Tibial nerve (tissue), 4 donors: Measurements from ENCODE around the gene HYOU1.
A peak's percentile ranks its signal among the peaks of the same experiment; 100 is the strongest.

Experiments used
- EP300 ChIP-seq, 2 donors: sonication (generic); formaldehyde crosslinking; IDR thresholded peaks; one replicate each; pipeline ENCODE4 v1.6.1; 2017; ENCODE audit warnings: antibody characterized with exemption in 2 of 2, mild to moderate bottlenecking in 1 of 2
- POLR2A ChIP-seq, 2 donors: fragments of 450-650 bp; IDR thresholded peaks; one replicate each; pipeline ENCODE4 v1.6.1; 2017; ENCODE audit warnings: antibody characterized with exemption in 2 of 2, mild to moderate bottlenecking in 2 of 2, moderate library complexity in 2 of 2
- TF ChIP-seq, protein P1 (sequence below), 5 experiments: fragments of 200-600 bp in 3 of 5; fragments of 450-650 bp in 2 of 5; sonication (generic) in 3 of 5; IDR thresholded peaks; one replicate each; pipeline ENCODE4 v1.5.1; 2016 to 2019; ENCODE audit warnings: antibody characterized with exemption in 5 of 5, mild to moderate bottlenecking in 3 of 5, moderate library complexity in 2 of 5

DNA sequence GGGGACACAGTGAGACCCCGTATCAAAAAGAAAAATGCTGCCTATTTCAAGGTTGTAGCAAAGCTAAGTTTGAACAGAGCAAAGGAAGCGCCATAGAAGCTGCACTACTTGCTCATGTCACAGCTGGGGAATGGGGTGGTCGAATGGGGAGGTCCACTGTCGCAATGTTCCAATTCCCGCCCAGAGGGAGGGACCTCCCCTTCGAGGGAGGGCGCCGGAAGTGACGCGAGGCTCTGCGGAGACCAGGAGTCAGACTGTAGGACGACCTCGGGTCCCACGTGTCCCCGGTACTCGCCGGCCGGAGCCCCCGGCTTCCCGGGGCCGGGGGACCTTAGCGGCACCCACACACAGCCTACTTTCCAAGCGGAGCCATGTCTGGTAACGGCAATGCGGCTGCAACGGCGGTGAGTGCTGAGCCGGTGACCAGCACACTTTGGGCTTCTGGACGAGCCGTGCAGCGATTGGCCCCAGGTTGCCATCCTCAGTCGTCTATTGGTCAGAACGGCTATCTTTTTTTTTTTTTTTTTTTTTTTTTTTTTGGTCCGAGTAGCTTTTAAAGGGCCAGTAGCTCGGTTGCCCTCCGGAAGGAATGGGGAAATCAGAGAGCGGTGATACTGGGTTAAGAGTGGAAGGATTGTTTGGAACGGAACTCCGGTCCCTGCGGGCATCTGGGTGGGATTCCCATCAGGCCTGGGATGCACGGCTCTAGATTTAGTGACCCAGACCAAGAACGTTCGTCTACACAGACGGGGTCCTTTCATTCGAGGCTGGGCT, 27.8 kb upstream of the HYOU1 start, which contains the start of gene HMBS:
- TF ChIP-seq, protein P1, sequence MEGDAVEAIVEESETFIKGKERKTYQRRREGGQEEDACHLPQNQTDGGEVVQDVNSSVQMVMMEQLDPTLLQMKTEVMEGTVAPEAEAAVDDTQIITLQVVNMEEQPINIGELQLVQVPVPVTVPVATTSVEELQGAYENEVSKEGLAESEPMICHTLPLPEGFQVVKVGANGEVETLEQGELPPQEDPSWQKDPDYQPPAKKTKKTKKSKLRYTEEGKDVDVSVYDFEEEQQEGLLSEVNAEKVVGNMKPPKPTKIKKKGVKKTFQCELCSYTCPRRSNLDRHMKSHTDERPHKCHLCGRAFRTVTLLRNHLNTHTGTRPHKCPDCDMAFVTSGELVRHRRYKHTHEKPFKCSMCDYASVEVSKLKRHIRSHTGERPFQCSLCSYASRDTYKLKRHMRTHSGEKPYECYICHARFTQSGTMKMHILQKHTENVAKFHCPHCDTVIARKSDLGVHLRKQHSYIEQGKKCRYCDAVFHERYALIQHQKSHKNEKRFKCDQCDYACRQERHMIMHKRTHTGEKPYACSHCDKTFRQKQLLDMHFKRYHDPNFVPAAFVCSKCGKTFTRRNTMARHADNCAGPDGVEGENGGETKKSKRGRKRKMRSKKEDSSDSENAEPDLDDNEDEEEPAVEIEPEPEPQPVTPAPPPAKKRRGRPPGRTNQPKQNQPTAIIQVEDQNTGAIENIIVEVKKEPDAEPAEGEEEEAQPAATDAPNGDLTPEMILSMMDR (IDR thresholded peaks at IDR 0.05), result peak in 2 of 5 experiments; percentile 16 to 35
- TF ChIP-seq POLR2A (IDR thresholded peaks at IDR 0.05), result peak in 1 of 2 donors; percentile 41
- TF ChIP-seq EP300 (IDR thresholded peaks at IDR 0.05), result peak; percentile 71 to 82
